CD14-positive monocyte (primary cell): ENCODE results near the gene FBF1. TPM values are rescaled to one million over a fixed set of nuclear protein-coding genes. Genes with fewer than 3 reads are reported as not detected.

Experiments used
- DNase-seq, 3 donors: peaks; one replicate each; pipeline ENCODE4 v3.0.0-alpha.2; 2011 to 2022
- H2AFZ ChIP-seq: 2 replicates; pipeline ENCODE4 v1.6.0; 2012; ENCODE audit warnings: mild to moderate bottlenecking, low read depth, low read length, inconsistent platforms; ENCODE audit not compliant: insufficient read depth, poor library complexity, severe bottlenecking
- H3K27ac ChIP-seq, 2 donors: 1 replicate in 1 of 2; 2 replicates in 1 of 2; pipeline ENCODE4 v1.5.1; 2012 to 2013; ENCODE audit warnings: low read length in 2 of 2, control low read depth in 1 of 2, inconsistent platforms in 1 of 2, low read depth in 1 of 2, mild to moderate bottlenecking in 1 of 2
- H3K27me3 ChIP-seq, 2 donors: one replicate each; pipeline versions ENCODE4 v1.6.0 to v1.6.1; 2011 to 2013; ENCODE audit warnings: low read length in 2 of 2; ENCODE audit not compliant: control insufficient read depth in 2 of 2, insufficient read depth in 2 of 2
- H3K36me3 ChIP-seq, 2 donors: replicated peaks in 1 of 2; 1 replicate in 1 of 2; 2 replicates in 1 of 2; pipeline versions ENCODE4 v1.5.1 to v1.6.1; 2012 to 2013; ENCODE audit warnings: low read length in 2 of 2, control low read depth in 1 of 2, inconsistent platforms in 1 of 2, mild to moderate bottlenecking in 1 of 2; ENCODE audit not compliant: insufficient read depth in 2 of 2, control insufficient read depth in 1 of 2
- H3K4me1 ChIP-seq, 2 donors: 1 replicate in 1 of 2; 2 replicates in 1 of 2; pipeline versions ENCODE4 v1.5.1 to v1.6.1; 2012 to 2013; ENCODE audit warnings: low read length in 2 of 2, control low read depth in 1 of 2, inconsistent platforms in 1 of 2, mild to moderate bottlenecking in 1 of 2, moderate library complexity in 1 of 2; ENCODE audit not compliant: insufficient read depth in 2 of 2, control insufficient read depth in 1 of 2
- H3K4me2 ChIP-seq: replicated peaks from 2 replicates; pipeline ENCODE3; 2012; ENCODE audit warnings: low read length, moderate library complexity, mild to moderate bottlenecking; ENCODE audit not compliant: poor library complexity, severe bottlenecking; ENCODE audit errors: extremely low read depth
- H3K4me3 ChIP-seq, 3 experiments: fragments of 200-600 bp in 1 of 3; sonication (generic) in 1 of 3; replicated peaks in 1 of 3; 1 replicate in 2 of 3; 2 replicates in 1 of 3; pipeline ENCODE4 v1.5.1; 2011 to 2013; ENCODE audit warnings: low read length in 3 of 3, mild to moderate bottlenecking in 3 of 3, control low read depth in 2 of 3, low read depth in 2 of 3, inconsistent platforms in 1 of 3, moderate library complexity in 1 of 3
- H3K79me2 ChIP-seq: 2 replicates; pipeline ENCODE4 v1.6.0; 2012; ENCODE audit warnings: mild to moderate bottlenecking, control low read depth, inconsistent platforms, low read length, moderate library complexity; ENCODE audit not compliant: insufficient read depth
- H3K9ac ChIP-seq: 2 replicates; pipeline ENCODE4 v1.6.0; 2017; ENCODE audit warnings: low read length, mild to moderate bottlenecking; ENCODE audit not compliant: insufficient read depth, poor library complexity, severe bottlenecking
- H3K9me3 ChIP-seq, 2 donors: replicated peaks in 1 of 2; 1 replicate in 1 of 2; 2 replicates in 1 of 2; pipeline versions ENCODE4 v1.5.1 to v1.6.1; 2012 to 2013; ENCODE audit warnings: low read length in 2 of 2, control low read depth in 1 of 2; ENCODE audit not compliant: control insufficient read depth in 1 of 2, insufficient read depth in 1 of 2
- H4K20me1 ChIP-seq: 2 replicates; pipeline ENCODE4 v1.6.0; 2012; ENCODE audit warnings: mild to moderate bottlenecking, low read length, control low read depth, moderate library complexity; ENCODE audit not compliant: insufficient read depth
- H3K27ac Mint-ChIP-seq, 7 donors: one replicate each; pipeline ENCODE4 v1.8.0; 2020; ENCODE audit warnings: mild to moderate bottlenecking in 7 of 7, mixed read lengths in 7 of 7, moderate library complexity in 6 of 7, inconsistent platforms in 2 of 7
- H3K27me3 Mint-ChIP-seq, 3 donors: one replicate each; pipeline ENCODE4 v1.8.0; 2021 to 2022; ENCODE audit warnings: low read depth in 3 of 3, mild to moderate bottlenecking in 3 of 3, mixed read lengths in 3 of 3, moderate library complexity in 3 of 3, inconsistent platforms in 1 of 3
- H3K36me3 Mint-ChIP-seq, 2 donors: one replicate each; pipeline ENCODE4 v1.8.0; 2020; ENCODE audit warnings: mixed read lengths in 2 of 2, inconsistent platforms in 1 of 2, mild to moderate bottlenecking in 1 of 2
- H3K4me1 Mint-ChIP-seq: one replicate; pipeline ENCODE4 v1.8.0; 2020; ENCODE audit warnings: mild to moderate bottlenecking, mixed read lengths
- H3K4me3 Mint-ChIP-seq, 2 donors: one replicate each; pipeline ENCODE4 v1.8.0; 2020; ENCODE audit warnings: mild to moderate bottlenecking in 2 of 2, mixed read lengths in 2 of 2, moderate library complexity in 1 of 2
- H3K9me3 Mint-ChIP-seq, 7 donors: one replicate each; pipeline ENCODE4 v1.8.0; 2020 to 2022; ENCODE audit warnings: mixed read lengths in 7 of 7, mild to moderate bottlenecking in 6 of 7, moderate library complexity in 6 of 7, inconsistent platforms in 2 of 7
- CTCF ChIP-seq: fragments of 200-600 bp; IDR thresholded peaks from one replicate; pipeline ENCODE4 v1.8.0; 2022; ENCODE audit warnings: antibody characterized with exemption, mild to moderate bottlenecking
- WGBS: methylation state at CpG from one replicate; pipeline ENCODE4 v1.1.5; 2013; ENCODE audit warnings: missing lambda C conversion rate; ENCODE audit not compliant: insufficient coverage; 5-methylcytosine and 5-hydroxymethylcytosine counted together
- intact Hi-C, 2 donors: fragments of 100-400 bp; cut with micrococcal nuclease; formaldehyde crosslinking; loops; one replicate each; pipeline versions ENCODE4 v1.15.0 to v1.15.1; 2023
- polyA plus RNA-seq, 3 donors: library from polyadenylated mRNA; depleted of rRNA in 1 of 3; unstranded in 2 of 3; stranded (reverse) in 1 of 3; fragments of 300-500 nt in 2 of 3; fragments of >200 nt in 1 of 3; fragmentation: Illumina TruSeq in 2 of 3; gene quantifications; 1 replicate in 2 of 3; 2 replicates in 1 of 3; pipeline ENCODE4 v1.2.3, GENCODE V29; 2012 to 2021

The FBF1 gene
- polyA plus RNA-seq, 3 donors: 0.32 to 4.4 (median 0.62) TPM

- DNase-seq: no peak
- no peak overlapping the region for H2AFZ ChIP-seq
- peaks cover 23% of the 10 kb centered on the region for H4K20me1 ChIP-seq
- no peak overlapping the region for H3K27ac ChIP-seq
- intact Hi-C loops: no loop called here
- TF ChIP-seq CTCF: no peak
- H3K4me2 ChIP-seq: no peak overlapping the region
- H3K36me3 Mint-ChIP-seq: peaks cover 16 to 31% of the 10 kb centered on the region in 2 donors
- WGBS: 95% methylated on average over 22 of the region's 32 CpGs
- peaks cover 0 to 3% (median 3%) of the 10 kb centered on the region in 3 donors for H3K27me3 Mint-ChIP-seq
- peaks cover 15 to 34% of the 10 kb centered on the region in 2 donors for H3K36me3 ChIP-seq
- no peak overlapping the region for H3K4me3 Mint-ChIP-seq
- H3K79me2 ChIP-seq: peaks cover 17% of the 10 kb centered on the region
- no peaks in the 10 kb centered on the region for H3K27me3 ChIP-seq
- H3K9ac ChIP-seq: no peak overlapping the region
- peaks cover 13 to 16% of the 10 kb centered on the region in 2 donors for H3K4me1 ChIP-seq
- no peak overlapping the region for H3K27ac Mint-ChIP-seq
- peaks cover 17% of the 10 kb centered on the region for H3K4me1 Mint-ChIP-seq
- H3K9me3 Mint-ChIP-seq: peaks cover 0 to 2% (median 0%) of the 10 kb centered on the region in 7 donors
- no peaks in the 10 kb centered on the region for H3K9me3 ChIP-seq
- H3K4me3 ChIP-seq: no peak overlapping the region
These were observed 49.0 kb downstream of the FBF1 start for GRCh38 chr17:75891605-75892555.

GRCh38 chr17:75891022-75891604, 49.7 kb downstream of the FBF1 start:
- H3K4me1 ChIP-seq: peaks cover 13 to 14% of the 10 kb centered on the region in 2 donors
- H3K4me1 Mint-ChIP-seq: peaks cover 17% of the 10 kb centered on the region
- H3K27ac Mint-ChIP-seq: no peak overlapping the region

More at GRCh38 chr17:75891022-75891604, 49.7 kb downstream of the FBF1 start:
- peaks cover 16 to 31% of the 10 kb centered on the region in 2 donors for H3K36me3 Mint-ChIP-seq
- no peaks in the 10 kb centered on the region for H3K9me3 ChIP-seq
- H3K27me3 ChIP-seq: no peaks in the 10 kb centered on the region
- H3K4me3 Mint-ChIP-seq: no peak overlapping the region
- peaks cover 15 to 34% of the 10 kb centered on the region in 2 donors for H3K36me3 ChIP-seq
- H3K27me3 Mint-ChIP-seq: peaks cover 0 to 3% (median 3%) of the 10 kb centered on the region in 3 donors
- H3K4me2 ChIP-seq: no peak overlapping the region
- H4K20me1 ChIP-seq: peaks cover 23% of the 10 kb centered on the region
- H2AFZ ChIP-seq: no peak overlapping the region
- 96% methylated on average over 30 of the region's 31 CpGs for WGBS
- no peak overlapping the region for H3K27ac ChIP-seq
- no peak overlapping the region for H3K4me3 ChIP-seq
- peaks cover 0 to under 1% (median 0%) of the 10 kb centered on the region in 7 donors for H3K9me3 Mint-ChIP-seq
- H3K79me2 ChIP-seq: peaks cover 17% of the 10 kb centered on the region
- TF ChIP-seq CTCF: no peak
- no peak overlapping the region for H3K9ac ChIP-seq
- DNase-seq: no peak
- intact Hi-C loops: no loop called here
